ENCODE data around the gene ZNF497. TPM values are rescaled to one million over a fixed set of nuclear protein-coding genes. Genes with fewer than 3 reads are reported as not detected.

ZNF497 gene
- total and polyA plus RNA-seq, 2 of the 13 experiments (the other 11 are each of a cell fraction or from before 2014, with no cell fraction given), result 1.5 to 1.9 TPM

DNA sequence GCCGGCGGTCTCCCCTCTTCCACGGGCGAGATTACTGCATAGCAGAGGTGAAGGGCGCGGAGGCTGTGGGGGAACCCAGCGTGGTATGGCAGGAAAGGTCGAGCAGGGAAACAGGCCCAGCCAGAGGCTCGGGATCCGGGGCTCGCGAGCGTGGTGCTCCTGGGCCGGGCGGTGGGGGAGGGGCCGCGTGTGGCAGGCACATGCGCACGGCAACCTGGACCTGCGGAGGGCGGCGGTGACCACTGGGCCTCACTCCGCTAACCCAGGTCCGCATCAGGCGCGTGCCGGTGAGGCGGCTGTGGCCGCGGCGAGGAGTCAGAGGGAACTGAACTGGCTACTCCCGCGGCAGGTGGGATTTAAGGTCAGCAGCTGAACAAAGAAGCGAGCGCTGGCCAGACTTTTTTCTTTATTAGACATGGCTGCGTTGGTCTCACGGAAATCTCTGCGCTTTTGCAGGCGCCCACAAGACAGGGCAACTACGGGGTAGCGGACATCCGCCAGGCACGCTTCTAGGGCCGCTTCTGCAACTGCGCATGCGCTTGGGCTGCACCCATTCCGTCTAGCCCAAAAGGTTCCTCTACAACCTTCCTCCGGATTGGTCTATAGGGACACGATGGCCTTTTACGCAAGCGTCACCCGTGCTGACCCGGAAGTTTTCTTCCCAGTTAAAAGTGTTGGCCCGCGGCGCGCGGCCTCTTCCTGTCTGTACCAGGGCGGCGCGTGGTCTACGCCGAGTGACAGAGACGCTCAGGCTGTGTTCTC lies 24.2 kb upstream of the ZNF497 start, which contains the start of gene RPS5 (continued):
- TF ChIP-seq NFAT5 (CRISPR knock-in tag; IDR thresholded peaks at IDR 0.05) (peak; percentile 50), ZKSCAN1 (IDR thresholded peaks at IDR 0.05; ENCODE audit: low read length) (no peak), ZBTB2 (CRISPR knock-in tag; IDR thresholded peaks at IDR 0.05; ENCODE audit: low read depth) (peak; percentile 24; the same call in 1 of the 2 replicates), SYNCRIP (IDR thresholded peaks at IDR 0.05; ENCODE audit: insufficient read depth, low read depth, low read length) (no peak), ZNF441 (CRISPR knock-in tag; IDR thresholded peaks at IDR 0.05; ENCODE audit: borderline replicate concordance) (peak; percentile 63; the same call in 1 of the 2 replicates), ZNF383 (CRISPR knock-in tag; IDR thresholded peaks at IDR 0.05; ENCODE audit: borderline replicate concordance) (0 out of 2 replicates have a peak, but pooled peaks have one; percentile 56), ARID2 (CRISPR knock-in tag; IDR thresholded peaks at IDR 0.05; ENCODE audit: borderline replicate concordance) (peak; percentile 13; the same call in 1 of the 2 replicates), KDM3A (CRISPR knock-in tag; IDR thresholded peaks at IDR 0.05; ENCODE audit: low read depth) (peak; percentile 77; the same call in 1 of the 2 replicates), CBFB (CRISPR knock-in tag; IDR thresholded peaks at IDR 0.05) (peak; percentile 21), ZNF205 (CRISPR knock-in tag; IDR thresholded peaks at IDR 0.05) (0 out of 2 replicates have a peak, but pooled peaks have one; percentile 42), ZNF543 (CRISPR knock-in tag; IDR thresholded peaks at IDR 0.05) (peak; percentile 76), ZNF251 (CRISPR knock-in tag; IDR thresholded peaks at IDR 0.05) (0 out of 2 replicates have a peak, but pooled peaks have one; percentile 20), ZC3H4 (CRISPR knock-in tag; IDR thresholded peaks at IDR 0.05; ENCODE audit: borderline replicate concordance) (peak; percentile 95; the same call in 1 of the 2 replicates), ZNF160 (CRISPR knock-in tag; IDR thresholded peaks at IDR 0.05) (no peak), MIER2 (CRISPR knock-in tag; IDR thresholded peaks at IDR 0.05) (no peak), ZNF577 (CRISPR knock-in tag; IDR thresholded peaks at IDR 0.05; ENCODE audit: borderline replicate concordance, low read depth) (0 out of 2 replicates have a peak, but pooled peaks have one; percentile 17), ZNF652 (CRISPR knock-in tag; IDR thresholded peaks at IDR 0.05; ENCODE audit: borderline replicate concordance, low read depth) (no peak; the same call in 1 of the 2 replicates), ZNF772 (CRISPR knock-in tag; IDR thresholded peaks at IDR 0.05) (peak; percentile 39), FIP1L1 (IDR thresholded peaks at IDR 0.05; ENCODE audit: borderline replicate concordance, insufficient read depth, low read depth, low read length) (peak; percentile 32; the same call in 1 of the 2 replicates), MED1 (CRISPR knock-in tag; IDR thresholded peaks at IDR 0.05) (peak; percentile 36), RXRA (CRISPR knock-in tag; IDR thresholded peaks at IDR 0.05) (peak; percentile 60), ZBTB20 (CRISPR knock-in tag; IDR thresholded peaks at IDR 0.05; ENCODE audit: borderline replicate concordance, low read depth) (no peak)
- TF ChIP-seq, protein P1, sequence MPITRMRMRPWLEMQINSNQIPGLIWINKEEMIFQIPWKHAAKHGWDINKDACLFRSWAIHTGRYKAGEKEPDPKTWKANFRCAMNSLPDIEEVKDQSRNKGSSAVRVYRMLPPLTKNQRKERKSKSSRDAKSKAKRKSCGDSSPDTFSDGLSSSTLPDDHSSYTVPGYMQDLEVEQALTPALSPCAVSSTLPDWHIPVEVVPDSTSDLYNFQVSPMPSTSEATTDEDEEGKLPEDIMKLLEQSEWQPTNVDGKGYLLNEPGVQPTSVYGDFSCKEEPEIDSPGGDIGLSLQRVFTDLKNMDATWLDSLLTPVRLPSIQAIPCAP (CRISPR knock-in tag; IDR thresholded peaks at IDR 0.05; ENCODE audit: low read depth), result peak; percentile 61; the same call in 1 of the 2 replicates
